ENCODE measurements around the gene TNRC6C. TPM values are rescaled to one million over a fixed set of nuclear protein-coding genes. Genes with fewer than 3 reads are reported as not detected.

TNRC6C gene
- total and polyA plus RNA-seq, 4 donors = 1.3 to 7.7 (median 2.9) TPM

DNA sequence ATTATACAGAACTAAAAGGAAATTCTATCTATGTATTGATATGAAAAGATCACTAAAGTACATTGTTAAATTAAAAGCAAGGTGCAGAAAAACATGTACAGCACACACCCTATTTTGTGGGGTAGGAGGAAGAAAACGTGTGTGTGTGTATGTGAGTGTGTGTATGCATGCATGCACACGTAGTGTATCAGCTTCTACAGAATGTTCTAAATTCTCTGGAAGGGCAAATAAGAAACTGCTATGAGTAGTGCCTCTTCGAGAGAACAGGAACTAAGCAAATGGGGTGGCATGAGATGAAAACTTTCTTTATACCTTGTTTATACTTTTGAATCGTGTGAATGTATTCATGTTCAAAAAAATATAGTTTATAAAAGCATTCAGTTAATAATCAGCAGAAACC is 111.2 kb downstream of the TNRC6C start:
- no peak overlapping the region for H3K9ac ChIP-seq (ENCODE audit: low read depth in 1 of 2, low read length in 2 of 2)
- TF ChIP-seq FOXA1 (IDR thresholded peaks at IDR 0.05) (no peak), ATF3 (IDR thresholded peaks at IDR 0.05) (no peak), TAF1 (conservative IDR thresholded peaks at IDR 0.05) (no peak), GABPA (IDR thresholded peaks at IDR 0.05 in 1 of 2, conservative IDR thresholded peaks at IDR 0.05 in 1 of 2) (no peak), RAD21 (IDR thresholded peaks at IDR 0.05) (no peak), FOXA2 (IDR thresholded peaks at IDR 0.05) (no peak), NR2F2 (IDR thresholded peaks at IDR 0.05) (no peak), HNF4A (conservative IDR thresholded peaks at IDR 0.05) (no peak), CTCF (IDR thresholded peaks at IDR 0.05; ENCODE audit: low read depth, low read length, missing input control) (no peak), SP1 (IDR thresholded peaks at IDR 0.05) (no peak), RXRA (IDR thresholded peaks at IDR 0.05) (no peak), REST (IDR thresholded peaks at IDR 0.05) (no peak), EGR1 (IDR thresholded peaks at IDR 0.05; ENCODE audit: low read depth in 2 of 2) (no peak), HNF4G (IDR thresholded peaks at IDR 0.05) (no peak), YY1 (IDR thresholded peaks at IDR 0.05) (no peak)
- TF ChIP-seq, protein P1, sequence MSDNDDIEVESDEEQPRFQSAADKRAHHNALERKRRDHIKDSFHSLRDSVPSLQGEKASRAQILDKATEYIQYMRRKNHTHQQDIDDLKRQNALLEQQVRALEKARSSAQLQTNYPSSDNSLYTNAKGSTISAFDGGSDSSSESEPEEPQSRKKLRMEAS (IDR thresholded peaks at IDR 0.05) = no peak
- TF ChIP-seq, protein P2, sequence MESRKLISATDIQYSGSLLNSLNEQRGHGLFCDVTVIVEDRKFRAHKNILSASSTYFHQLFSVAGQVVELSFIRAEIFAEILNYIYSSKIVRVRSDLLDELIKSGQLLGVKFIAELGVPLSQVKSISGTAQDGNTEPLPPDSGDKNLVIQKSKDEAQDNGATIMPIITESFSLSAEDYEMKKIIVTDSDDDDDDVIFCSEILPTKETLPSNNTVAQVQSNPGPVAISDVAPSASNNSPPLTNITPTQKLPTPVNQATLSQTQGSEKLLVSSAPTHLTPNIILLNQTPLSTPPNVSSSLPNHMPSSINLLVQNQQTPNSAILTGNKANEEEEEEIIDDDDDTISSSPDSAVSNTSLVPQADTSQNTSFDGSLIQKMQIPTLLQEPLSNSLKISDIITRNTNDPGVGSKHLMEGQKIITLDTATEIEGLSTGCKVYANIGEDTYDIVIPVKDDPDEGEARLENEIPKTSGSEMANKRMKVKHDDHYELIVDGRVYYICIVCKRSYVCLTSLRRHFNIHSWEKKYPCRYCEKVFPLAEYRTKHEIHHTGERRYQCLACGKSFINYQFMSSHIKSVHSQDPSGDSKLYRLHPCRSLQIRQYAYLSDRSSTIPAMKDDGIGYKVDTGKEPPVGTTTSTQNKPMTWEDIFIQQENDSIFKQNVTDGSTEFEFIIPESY (IDR thresholded peaks at IDR 0.05) = no peak
- H3K9me3 ChIP-seq (ENCODE audit: control insufficient read depth in 4 of 4, low read length in 3 of 4) = no peaks in the 10 kb centered on the region
- H3K4me1 ChIP-seq (ENCODE audit: control insufficient read depth in 4 of 4, insufficient read depth in 4 of 4, low read length in 3 of 4) = no peaks in the 10 kb centered on the region
- DNase-seq (ENCODE audit: low spot score) = no peak
- 84% methylated on average over 4 of the region's 4 CpGs for WGBS
- no peak overlapping the region for H3K27ac ChIP-seq (ENCODE audit: low read depth in 1 of 2, low read length in 2 of 2)
- no peak overlapping the region for H3K4me3 ChIP-seq (ENCODE audit: low read depth in 1 of 3, low read length in 3 of 3)
- no peaks in the 10 kb centered on the region for H3K27me3 ChIP-seq (ENCODE audit: control insufficient read depth in 4 of 4, insufficient read depth in 4 of 4, low read length in 3 of 4)
- H3K36me3 ChIP-seq (ENCODE audit: control insufficient read depth in 4 of 4, insufficient read depth in 3 of 4, low read depth in 1 of 4, low read length in 3 of 4) = peaks cover 8 to 50% (median 40%) of the 10 kb centered on the region in 4 donors

DNA sequence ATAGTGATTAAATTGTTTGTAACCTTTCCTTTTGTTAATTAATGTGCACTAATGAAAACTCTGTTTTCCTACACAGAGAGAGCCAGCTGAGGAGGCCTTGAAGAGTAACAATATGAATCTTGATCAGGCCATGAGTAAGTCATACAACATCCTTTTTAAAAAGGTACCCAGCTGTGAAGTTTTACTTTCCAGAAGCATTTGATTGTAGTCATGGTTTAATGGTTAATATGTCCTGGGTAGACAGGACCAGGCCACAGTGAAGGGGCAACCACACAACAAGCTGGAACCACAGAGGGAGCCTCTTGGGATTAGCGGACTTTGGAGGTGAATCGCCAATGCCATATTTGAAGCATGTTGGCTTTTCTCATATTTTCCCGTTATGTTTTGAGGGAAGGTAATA is 114.5 kb downstream of the TNRC6C start:
- Histone ChIP-seq H3K27ac (ENCODE audit: low read depth in 1 of 2, low read length in 2 of 2) (no peak overlapping the region), H3K4me3 (ENCODE audit: low read depth in 1 of 3, low read length in 3 of 3) (no peak overlapping the region), H3K4me1 (ENCODE audit: control insufficient read depth in 4 of 4, insufficient read depth in 4 of 4, low read length in 3 of 4) (no peaks in the 10 kb centered on the region), H3K9me3 (ENCODE audit: control insufficient read depth in 4 of 4, low read length in 3 of 4) (no peaks in the 10 kb centered on the region), H3K36me3 (ENCODE audit: control insufficient read depth in 4 of 4, insufficient read depth in 3 of 4, low read depth in 1 of 4, low read length in 3 of 4) (peaks cover 14 to 73% (median 51%) of the 10 kb centered on the region in 4 donors), H3K9ac (ENCODE audit: low read depth in 1 of 2, low read length in 2 of 2) (no peak overlapping the region), H3K27me3 (ENCODE audit: control insufficient read depth in 4 of 4, insufficient read depth in 4 of 4, low read length in 3 of 4) (no peaks in the 10 kb centered on the region)
- 99% methylated on average over 3 of the region's 3 CpGs for WGBS
- no peak for DNase-seq (ENCODE audit: low spot score)
- TF ChIP-seq RAD21 (IDR thresholded peaks at IDR 0.05) = no peak
- TF ChIP-seq HNF4A (conservative IDR thresholded peaks at IDR 0.05) = no peak
- no peak for TF ChIP-seq JUND (IDR thresholded peaks at IDR 0.05)
- TF ChIP-seq GABPA (IDR thresholded peaks at IDR 0.05 in 1 of 2, conservative IDR thresholded peaks at IDR 0.05 in 1 of 2) = no peak
- no peak for TF ChIP-seq ATF3 (IDR thresholded peaks at IDR 0.05)
- no peak for TF ChIP-seq CTCF (IDR thresholded peaks at IDR 0.05; ENCODE audit: low read depth, low read length, missing input control)
